Measurements from ENCODE around the gene HELLS.

- peak in 1 of 3 experiments; percentile 29 for TF ChIP-seq CTCF (IDR thresholded peaks at IDR 0.05)
- TF ChIP-seq POLR2A (IDR thresholded peaks at IDR 0.05): no peak
Measured at GRCh38 chr10:94500063-94500462, 45.5 kb upstream of the HELLS start.

Measured in testis (tissue), 2 donors.